Measurements from ENCODE around the gene SPECC1.

DNA sequence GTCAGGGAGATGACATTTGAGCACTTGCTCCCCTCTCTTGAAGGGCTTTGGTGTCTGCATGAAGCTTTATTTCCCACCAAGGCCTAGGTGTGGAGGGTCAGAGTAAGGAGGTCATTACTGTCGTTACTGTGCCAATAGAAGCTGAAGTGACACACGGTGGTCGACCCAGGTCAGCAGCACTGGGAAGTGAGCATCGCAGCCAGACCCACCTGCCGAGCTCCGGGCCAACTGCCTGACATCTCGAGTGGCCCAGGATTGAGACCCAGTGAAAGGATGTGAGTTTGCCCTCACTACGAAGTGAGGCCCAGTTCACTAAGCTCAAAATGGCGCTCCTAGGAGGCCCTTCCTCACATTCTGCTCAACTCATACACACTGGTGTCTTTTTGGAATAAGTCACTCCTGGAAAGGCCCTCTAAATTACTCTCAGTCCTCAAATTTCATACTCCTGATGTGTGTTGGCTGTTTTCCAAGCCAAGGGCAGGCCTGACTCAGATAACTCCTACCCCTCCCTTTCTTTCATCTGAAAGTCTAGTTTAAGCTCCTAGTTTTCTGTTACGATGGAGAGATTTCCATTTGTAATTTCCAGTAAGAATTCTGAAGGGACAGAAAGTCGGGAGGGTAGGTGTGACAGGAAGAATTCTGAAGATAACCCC lies 257.8 kb downstream of the SPECC1 start:
- no peak for TF ChIP-seq ZNF292 (CRISPR knock-in tag; IDR thresholded peaks at IDR 0.05; ENCODE audit: borderline replicate concordance, low read depth)
- TF ChIP-seq NONO (IDR thresholded peaks at IDR 0.05): no peak
- TF ChIP-seq NONO (CRISPR knock-in tag; conservative IDR thresholded peaks at IDR 0.05): no peak
- no peak for TF ChIP-seq POGZ (CRISPR knock-in tag; IDR thresholded peaks at IDR 0.05)
- TF ChIP-seq EZH2 (conservative IDR thresholded peaks at IDR 0.05; ENCODE audit: low read depth, low read length): no peak
- TF ChIP-seq GLI4 (CRISPR knock-in tag; IDR thresholded peaks at IDR 0.05; ENCODE audit: borderline replicate concordance): no peak
- no peak for TF ChIP-seq POLR2A (IDR thresholded peaks at IDR 0.05; ENCODE audit: insufficient read depth in 1 of 2, low read depth in 2 of 2, low read length in 2 of 2)
- no peak for TF ChIP-seq ZNF121 (CRISPR knock-in tag; IDR thresholded peaks at IDR 0.05)
- TF ChIP-seq, protein P1, sequence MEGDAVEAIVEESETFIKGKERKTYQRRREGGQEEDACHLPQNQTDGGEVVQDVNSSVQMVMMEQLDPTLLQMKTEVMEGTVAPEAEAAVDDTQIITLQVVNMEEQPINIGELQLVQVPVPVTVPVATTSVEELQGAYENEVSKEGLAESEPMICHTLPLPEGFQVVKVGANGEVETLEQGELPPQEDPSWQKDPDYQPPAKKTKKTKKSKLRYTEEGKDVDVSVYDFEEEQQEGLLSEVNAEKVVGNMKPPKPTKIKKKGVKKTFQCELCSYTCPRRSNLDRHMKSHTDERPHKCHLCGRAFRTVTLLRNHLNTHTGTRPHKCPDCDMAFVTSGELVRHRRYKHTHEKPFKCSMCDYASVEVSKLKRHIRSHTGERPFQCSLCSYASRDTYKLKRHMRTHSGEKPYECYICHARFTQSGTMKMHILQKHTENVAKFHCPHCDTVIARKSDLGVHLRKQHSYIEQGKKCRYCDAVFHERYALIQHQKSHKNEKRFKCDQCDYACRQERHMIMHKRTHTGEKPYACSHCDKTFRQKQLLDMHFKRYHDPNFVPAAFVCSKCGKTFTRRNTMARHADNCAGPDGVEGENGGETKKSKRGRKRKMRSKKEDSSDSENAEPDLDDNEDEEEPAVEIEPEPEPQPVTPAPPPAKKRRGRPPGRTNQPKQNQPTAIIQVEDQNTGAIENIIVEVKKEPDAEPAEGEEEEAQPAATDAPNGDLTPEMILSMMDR (CRISPR knock-in tag; IDR thresholded peaks at IDR 0.05): no peak
- TF ChIP-seq ZNF749 (CRISPR knock-in tag; IDR thresholded peaks at IDR 0.05; ENCODE audit: borderline replicate concordance): no peak
